AG09319 (cell line): ENCODE measurements around the gene PTPRB.

ENCODE experiments used
- DNase-seq: peaks from one replicate; pipeline ENCODE4 v3.0.0-alpha.2; 2010; ENCODE audit warnings: low read depth; ENCODE audit errors: extremely low read depth
- CTCF ChIP-seq: IDR thresholded peaks from 2 replicates; pipeline ENCODE4 v1.5.1; 2011; ENCODE audit warnings: low read depth, mild to moderate bottlenecking, inconsistent platforms, low read length, moderate library complexity

Gene PTPRB

GRCh38 chr12:70666364-70666763 lies 29.1 kb upstream of the PTPRB start:
- no peak for TF ChIP-seq CTCF
- DNase-seq, result no peak

GRCh38 chr12:70664465-70664881 lies 27.2 kb upstream of the PTPRB start:
- no peak for DNase-seq
- TF ChIP-seq CTCF, result no peak

GRCh38 chr12:70663838-70664237 lies 26.6 kb upstream of the PTPRB start:
- TF ChIP-seq CTCF, result no peak
- DNase-seq, result no peak

GRCh38 chr12:70661466-70662161 lies 24.4 kb upstream of the PTPRB start:
- no peak for TF ChIP-seq CTCF
- peak; percentile 22 for DNase-seq

- no peak for TF ChIP-seq CTCF
- peak; percentile 8 for DNase-seq
Observed at GRCh38 chr12:70660620-70661219, 23.5 kb upstream of the PTPRB start.

- TF ChIP-seq CTCF, result no peak
- no peak for DNase-seq
Observed at GRCh38 chr12:70660002-70660604, 22.9 kb upstream of the PTPRB start.

- no peak for TF ChIP-seq CTCF
- no peak for DNase-seq
Observed at GRCh38 chr12:70659077-70659606, 21.9 kb upstream of the PTPRB start.
